ENCODE data around the gene LDB2.
"Not testable (repeated sequence)": the region's sequence is repeated elsewhere in the genome, so short reads cannot be mapped to it uniquely, and the experiment has no call there.

Gene LDB2

DNA sequence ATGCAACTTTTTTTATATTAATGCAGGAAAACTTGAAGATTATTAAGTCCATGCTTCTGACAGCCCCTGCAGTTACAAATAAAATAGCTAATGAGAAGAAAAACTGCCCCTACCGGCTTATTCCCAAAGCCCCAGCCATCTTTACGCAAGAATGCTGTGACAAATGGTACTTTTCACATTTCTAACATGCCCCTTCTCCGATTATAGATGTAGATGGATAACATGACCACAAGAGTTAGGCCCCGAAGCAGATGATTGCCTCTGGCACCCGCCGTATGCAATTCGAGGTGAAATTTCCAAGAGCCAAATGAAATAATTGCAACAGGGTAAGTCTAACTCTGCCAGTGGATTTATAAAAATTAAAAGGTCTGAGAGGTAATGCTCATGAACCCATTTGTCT is 352.8 kb downstream of the LDB2 start:
- no peak for DNase-seq (ENCODE audit: low read depth, low spot score)

DNA sequence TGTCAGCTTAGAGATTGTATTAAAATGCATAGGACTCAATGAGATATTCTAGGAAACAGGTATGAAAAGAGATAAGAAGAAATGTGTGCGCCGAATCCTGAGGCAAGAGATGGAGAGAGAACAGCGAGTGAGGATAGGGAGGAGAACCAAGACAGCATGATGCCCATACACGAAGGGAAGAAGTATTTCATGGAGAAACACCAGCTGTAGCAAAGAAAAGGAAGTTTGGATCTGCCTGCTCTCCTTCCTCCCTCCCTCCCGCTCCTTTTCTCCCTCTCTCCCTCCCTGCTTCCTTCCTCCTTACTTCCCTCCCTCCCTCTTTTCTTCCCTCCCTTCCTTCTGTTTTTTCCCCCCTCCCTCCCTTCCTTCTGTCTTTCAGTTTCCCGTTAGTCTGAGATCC is 353.6 kb downstream of the LDB2 start:
- DNase-seq (ENCODE audit: low read depth, low spot score) = no peak

DNA sequence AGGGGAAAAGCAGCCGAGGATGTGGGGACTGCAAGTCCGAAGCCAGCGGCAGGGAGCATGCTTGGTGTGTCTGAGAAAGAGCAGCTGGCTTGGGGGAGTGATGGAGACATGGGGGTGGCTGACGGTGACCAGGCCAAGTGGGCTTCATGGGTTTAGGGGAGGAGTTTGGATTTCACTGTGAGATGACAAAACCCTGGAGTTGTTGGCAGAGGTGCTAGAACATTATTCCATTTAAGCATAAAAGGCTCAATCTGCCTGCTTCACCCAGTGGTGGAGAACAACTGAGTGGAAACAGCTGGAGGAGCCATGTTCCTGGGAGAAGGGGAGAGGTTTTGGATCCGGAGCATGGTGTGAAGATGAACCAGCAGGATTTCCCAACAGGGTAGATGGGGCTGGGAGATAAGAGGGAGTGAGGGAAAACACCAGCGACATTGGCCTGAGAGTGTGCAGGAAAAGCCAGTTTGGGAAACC is 354.2 kb downstream of the LDB2 start:
- no peak for DNase-seq (ENCODE audit: low read depth, low spot score)

DNA sequence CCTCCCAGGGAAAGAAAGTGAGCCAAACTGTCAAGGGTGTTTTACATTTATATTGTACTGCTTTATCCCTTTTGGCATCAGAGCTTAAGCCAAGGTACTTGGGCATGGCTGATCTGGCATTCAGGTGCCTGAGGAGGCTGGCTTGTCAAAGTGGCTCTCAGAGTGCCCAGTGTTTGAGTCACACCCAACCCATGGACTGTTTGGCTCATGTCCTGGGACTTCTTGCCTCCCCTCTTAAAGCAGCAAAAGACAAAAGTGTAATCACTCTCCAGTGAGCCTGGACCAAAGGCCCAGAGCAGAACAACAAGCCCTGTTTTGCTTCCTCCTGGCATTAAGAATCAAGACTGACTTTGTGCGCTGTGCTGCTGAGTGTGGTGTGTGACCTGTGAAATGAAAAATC is 360.5 kb downstream of the LDB2 start:
- no peak for DNase-seq (ENCODE audit: low read depth, low spot score)

DNA sequence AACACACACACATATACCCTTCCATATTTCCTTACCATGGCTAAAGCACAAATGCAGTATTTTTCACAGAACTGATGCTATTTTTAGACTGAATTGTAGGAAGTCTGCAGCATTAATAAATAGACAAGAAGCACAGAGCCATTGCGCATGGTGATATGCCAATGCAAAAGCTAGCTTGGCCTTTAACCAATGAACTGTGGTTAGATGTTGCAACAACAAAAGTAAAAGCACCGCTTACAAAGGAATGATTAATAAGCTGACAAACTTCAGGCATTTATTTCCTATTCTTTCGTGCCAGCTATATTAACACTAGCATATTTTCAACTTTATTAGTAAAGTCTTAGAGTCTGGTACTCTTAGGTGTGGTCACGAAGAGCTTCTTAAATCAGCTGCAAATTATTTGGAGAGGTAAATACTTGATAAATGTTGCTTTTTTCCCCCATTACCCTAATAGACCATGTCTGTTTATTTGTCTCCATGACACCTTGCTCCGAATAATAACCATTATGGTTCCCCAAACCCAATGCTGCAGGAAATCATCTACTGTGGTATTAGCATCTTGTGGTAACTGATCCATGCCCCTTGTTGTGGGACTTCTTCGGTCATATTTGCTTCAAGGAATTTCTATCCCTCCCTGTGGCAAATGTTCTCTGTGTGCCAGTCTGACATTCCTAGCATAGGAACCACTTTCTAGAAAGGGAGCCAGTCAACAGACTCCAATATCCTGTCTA is 366.0 kb downstream of the LDB2 start:
- DNase-seq (ENCODE audit: low read depth, low spot score) = no peak

DNA sequence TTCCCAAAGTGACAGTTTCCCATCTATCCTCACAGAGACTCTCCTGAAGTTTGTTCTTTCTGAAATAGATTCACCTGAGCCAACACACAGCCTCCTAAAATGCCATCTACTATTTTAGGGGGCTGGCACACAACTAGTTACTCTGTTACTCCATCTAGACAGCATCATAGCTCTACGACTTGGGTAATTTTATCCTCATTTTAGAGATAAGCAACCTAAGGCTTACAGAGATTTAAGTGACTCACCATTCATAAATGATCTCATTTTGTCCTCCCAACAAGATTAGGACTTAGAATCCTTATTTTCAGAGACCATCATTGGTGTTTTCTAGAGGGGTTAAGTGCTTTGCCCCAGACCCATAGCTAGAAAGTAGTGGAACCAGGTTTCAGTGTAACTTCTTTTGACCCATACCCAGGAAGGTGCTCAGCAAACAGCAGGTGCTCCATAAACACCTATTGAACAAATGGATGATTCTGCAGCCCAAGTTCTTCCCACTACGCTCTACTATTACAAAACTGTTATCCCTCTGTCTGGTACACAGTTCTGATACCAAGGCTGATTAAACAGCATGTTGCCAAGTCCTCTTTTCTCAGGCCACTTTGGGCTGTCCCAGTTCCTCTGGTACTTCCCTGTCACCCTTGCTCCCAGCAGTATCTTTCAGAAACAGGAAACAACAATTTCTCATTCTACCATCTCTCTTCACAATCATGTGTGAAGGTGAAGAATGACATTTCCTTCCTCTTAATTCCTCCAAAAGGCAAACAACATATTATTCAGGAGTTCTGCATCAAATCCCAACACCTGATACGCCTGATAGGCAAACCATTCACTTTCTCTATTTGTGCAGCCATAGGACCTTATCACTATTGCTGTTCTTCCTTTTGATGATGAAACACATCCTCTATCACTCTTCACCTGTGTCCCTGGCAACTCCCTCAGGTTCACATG is 367.5 kb downstream of the LDB2 start:
- no peak for DNase-seq (ENCODE audit: low read depth, low spot score)

DNA sequence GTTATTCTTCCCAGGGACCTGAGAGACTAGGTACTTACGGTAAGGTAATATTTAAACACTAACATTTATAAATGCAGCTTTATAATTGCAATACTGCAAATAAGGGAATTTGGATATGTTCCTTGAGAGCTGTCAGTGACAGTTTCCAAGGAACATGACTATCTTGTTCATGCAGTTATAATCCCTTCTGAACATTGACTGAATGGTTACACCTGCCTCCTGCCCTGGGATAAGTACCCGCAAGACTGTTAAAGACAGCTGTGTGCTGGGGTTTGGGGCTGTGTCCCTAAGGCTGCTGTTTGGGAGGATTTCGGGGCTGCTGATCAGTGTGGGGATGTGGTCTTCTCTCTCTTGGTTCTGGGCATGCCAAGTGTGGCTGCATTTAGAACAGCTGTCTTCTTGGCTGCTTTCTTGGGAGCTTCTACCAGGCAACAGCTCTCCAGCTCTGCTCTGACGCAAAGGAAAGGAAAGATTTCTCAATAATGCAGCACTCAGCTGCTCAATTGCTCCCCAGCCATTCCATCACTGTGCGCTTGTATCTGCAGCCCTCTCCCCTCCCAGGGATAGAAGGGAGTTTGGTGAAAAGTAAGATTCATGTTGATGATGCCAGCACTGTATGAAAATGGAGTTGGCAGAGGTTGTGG is 373.4 kb downstream of the LDB2 start:
- DNase-seq (ENCODE audit: low read depth, low spot score) = no peak

DNA sequence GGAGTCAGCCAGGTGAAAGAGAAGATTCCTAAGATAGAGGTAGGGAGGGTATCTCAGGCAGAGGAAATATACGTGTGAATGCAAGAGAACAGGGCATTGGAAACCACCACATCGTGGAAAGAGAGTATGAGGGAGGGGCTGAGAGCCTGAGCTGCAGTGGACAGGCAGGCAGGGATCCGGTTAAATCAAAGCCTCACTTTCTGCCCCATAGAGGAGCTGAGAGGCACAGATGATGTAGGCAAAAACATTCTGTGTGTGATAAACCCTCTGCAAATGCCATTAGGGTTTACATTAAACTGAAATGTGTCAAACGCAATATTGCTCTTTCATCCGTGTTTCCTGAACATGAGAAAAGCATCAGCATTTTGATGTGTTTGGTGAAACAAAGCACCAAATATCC is 374.0 kb downstream of the LDB2 start:
- no peak for DNase-seq (ENCODE audit: low read depth, low spot score)

DNA sequence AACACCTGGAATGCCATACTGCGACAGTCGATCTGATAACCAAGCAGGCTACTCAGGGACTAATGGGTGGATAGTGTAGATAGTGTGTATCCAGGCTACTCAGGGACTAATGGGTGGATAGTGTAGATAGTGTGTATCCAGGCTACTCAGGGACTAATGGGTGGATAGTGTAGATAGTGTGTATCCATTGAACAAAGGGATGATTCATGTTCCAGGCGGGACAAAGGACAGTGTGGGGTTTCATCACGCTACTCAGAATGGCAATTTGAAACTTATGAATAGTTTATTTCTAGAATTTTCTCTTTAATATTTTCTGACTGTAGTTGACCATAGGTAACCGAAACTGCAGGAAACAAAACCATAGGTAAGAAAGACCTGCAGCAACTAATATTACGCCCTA is 374.9 kb downstream of the LDB2 start:
- not testable (repeated sequence) for DNase-seq (ENCODE audit: low read depth, low spot score)

DNA sequence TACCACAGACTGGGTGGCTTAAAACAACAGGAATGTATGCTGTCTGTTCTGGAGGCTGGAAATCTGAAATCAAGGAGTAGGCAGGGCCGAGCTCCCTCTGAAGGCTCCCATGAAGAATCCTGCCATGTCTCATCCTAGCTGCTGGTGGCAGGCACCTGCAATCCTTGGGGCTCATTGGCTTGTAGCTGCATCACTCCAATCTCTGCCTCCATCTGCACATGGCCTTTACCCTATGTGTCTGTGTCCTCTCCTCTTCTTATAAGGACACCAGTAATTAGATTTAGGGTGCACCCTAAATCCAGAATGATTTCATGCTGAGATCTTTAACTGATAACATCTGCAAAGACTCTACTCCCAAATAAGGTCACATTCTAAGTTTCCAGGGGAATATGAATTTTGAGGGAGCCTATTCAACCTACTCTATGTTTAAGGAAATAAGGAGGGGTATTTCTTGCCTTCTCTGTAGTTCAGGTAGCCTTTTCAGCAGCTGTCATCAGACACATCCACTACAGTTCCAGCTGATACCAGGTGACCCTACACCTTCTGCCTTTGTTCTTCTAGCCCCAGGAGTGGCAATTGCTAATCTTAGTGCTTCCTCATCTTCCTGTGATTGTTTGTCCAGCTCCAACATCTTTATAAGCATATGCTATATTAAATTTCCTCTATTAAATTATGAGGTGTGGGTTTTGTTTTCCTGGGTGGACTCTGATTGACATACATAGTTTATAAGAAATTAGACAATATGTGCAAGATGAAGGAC is 377.1 kb downstream of the LDB2 start:
- no peak for DNase-seq (ENCODE audit: low read depth, low spot score)

DNA sequence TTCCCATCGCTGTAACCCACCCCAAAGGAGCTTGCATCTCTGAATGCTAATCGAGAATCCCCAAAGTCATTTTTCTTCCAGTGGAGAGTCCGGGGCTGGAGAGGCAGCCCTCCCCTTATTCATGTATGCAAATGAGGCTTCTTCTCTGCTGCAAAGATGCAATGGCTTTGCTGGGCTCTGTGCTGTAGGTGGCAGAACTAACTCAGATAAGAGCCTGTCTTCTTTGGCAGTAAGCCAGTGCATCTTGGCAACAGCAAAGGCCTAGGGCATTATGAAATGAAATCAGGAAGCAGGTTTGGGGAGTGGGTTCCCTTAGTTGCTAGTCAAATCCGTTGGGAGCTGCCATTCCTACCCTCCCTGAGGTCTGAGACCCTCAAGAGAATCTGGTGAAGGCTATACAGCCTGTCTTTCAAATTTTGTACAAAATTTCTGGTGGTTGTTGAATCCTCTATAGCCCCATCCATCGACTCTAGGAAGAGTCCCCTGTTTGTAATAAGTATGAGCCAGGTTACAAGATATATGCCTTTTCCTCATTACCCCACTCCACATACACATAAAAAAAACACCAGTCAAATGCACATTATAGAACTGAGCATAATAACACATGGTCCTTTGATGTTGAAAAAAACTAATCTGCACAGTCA is 381.5 kb downstream of the LDB2 start:
- DNase-seq (ENCODE audit: low read depth, low spot score) = no peak

DNA sequence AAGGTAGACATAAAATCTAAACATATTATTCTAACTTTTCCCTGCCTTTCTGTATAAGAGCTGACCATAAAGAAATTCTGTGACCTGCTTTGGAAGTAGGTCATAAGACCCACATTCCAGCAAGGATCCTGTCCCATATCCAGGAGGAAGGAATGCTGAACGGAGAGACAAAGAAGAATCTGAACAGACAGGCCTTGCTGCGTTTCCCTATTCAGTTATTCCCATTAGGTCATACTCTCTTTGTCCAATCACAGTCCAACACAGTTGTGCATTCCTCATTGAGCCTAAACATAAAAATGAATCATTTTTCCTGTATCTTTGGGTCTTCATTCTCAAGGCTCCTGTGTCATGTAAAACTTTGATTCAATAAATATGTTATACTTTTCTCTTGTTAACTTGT is 384.6 kb downstream of the LDB2 start:
- no peak for DNase-seq (ENCODE audit: low read depth, low spot score)

DNA sequence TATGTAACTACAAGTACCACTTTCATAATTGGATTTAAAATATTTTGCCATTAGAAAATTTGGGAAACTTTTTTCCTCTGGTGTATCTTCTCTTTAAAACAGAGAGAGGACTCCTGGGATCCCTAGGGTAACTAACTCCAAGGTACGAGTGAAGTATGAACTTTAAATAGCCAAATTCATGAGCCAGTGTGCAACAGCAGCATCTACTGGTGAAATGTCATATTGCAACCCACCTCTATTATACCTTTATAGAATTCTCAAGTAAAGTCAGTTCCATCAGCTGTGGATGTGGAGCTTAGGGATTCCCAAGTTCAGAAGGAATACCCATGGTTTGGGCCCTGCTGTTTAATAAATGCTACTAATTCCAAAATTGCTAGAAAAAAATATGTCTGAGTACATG is 389.5 kb downstream of the LDB2 start:
- no peak for DNase-seq (ENCODE audit: low read depth, low spot score)

DNA sequence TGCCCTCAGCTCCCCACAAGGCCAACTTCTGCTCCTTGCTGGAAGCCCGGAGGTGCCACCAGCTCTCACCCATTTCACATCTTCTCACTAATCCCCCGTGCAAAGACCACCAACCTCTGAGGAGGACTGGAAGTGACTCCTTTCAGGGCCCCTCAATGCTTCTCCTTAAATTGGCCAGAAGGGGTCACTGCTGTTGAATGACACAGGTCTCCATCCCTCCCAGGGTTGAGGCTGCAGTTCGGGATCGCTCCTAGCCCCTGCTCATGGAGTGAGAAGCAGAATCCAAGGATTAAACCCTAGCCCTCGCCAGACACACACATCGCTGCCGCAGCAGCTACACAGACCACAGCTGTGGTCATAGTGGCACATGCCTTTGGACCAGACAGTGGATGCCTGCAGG is 392.7 kb downstream of the LDB2 start:
- no peak for DNase-seq (ENCODE audit: low read depth, low spot score)

DNA sequence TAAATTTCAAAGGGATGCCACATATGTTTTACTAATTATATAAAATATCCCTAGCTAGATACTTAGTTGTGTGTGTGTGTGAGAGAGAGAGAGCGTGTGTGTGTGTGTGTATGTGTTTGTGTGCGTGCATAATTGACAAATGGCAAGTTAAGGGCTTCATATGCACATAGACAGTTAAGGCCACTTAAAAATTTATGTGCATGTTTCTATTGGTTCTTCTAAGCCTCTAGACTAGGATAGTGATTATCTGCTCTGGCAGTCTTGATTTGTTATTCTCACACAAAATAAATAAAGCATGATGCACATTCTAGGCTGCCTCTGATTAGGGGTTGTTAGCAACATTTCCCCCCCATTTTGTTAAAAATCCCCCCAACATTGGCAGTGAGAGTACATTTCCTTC is 393.2 kb downstream of the LDB2 start:
- DNase-seq (ENCODE audit: low read depth, low spot score) = no peak

DNA sequence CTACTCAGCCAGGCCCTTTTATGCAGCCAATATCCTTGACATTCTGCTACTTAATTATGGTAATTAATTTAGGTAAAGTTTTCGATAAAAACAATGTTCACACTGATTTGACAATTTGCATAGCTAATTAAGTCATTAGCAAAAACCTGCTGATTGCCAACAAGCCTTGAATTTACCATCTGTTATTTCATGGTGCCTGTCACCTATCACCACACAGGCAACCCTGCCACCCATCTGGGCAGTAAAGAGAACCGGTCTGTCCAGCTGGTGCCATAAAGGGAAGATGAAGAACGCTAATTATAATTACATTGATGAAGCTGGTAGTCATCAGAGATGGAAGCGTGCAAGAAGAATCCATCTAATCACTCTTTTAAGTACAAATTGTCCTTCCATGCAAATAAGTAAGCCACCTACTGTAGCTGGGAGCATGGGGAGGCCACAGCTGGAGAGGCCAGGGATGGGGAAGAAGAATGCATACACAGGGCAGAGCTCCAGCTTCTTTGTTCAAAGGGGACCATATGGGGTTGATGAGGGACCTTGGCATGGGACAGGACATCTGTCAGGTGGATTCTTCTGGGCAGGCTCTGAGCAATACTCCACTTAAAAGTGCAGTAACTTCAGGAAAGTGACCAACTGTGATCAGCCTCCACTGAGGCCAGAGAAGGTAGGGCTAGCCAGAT is 394.9 kb downstream of the LDB2 start:
- no peak for DNase-seq (ENCODE audit: low read depth, low spot score)

DNA sequence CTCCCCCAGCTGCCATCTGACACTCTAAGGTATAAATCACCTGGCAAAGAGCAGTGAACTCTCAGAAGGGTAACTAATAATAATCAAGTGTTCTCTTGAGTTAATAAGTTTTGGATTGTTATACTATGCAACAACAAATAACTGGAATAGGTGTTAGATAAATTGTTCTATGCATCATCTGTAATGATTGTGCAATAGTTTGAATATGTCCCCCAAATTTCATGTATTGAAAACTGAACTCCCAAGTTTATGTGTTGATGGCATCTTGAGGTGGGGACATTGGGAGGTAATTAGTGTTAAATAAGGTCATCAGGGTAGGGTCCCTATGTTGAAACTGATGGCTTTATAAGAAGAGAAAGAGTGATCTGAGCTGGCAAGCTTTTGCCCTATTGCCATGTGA is 399.5 kb downstream of the LDB2 start:
- DNase-seq (ENCODE audit: low read depth, low spot score) = no peak

DNA sequence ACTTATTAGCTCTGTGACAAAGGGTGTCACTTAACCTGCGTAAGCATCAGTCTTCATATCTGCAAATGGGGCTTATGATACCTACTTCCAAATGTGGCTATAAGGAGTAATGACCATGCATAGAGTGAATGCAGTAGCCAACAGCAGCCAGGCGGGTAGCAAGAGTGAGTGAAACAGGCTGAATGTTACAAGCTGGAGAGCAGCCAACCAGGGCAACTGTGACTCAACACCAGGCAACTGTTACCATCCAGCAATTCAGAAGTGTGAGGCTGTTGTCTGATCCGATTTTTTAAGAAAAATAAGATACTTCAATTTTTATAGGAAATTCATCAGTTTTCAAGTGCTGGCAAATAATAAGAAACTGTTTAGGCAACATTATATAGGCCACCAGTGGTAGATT is 401.9 kb downstream of the LDB2 start:
- no peak for DNase-seq (ENCODE audit: low read depth, low spot score)

DNA sequence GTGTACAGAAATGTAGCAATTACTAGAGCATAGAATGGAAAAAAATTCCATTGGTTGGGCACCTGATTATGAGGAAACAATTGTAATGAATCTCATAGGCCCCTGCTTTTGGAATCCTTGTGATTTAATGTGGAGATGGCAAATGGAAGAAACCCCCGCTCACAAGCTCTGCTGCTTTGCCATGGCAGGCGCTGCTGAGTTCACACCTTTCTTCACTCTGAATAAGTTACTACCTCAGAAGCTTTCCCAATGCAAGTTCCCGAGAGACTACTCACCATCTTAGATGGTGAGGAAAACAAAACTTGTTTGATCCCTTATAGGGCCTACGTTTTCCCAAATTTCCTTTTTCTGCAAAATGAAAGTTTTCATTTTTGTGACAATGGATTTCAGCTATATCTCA is 405.6 kb downstream of the LDB2 start:
- no peak for DNase-seq (ENCODE audit: low read depth, low spot score)

DNA sequence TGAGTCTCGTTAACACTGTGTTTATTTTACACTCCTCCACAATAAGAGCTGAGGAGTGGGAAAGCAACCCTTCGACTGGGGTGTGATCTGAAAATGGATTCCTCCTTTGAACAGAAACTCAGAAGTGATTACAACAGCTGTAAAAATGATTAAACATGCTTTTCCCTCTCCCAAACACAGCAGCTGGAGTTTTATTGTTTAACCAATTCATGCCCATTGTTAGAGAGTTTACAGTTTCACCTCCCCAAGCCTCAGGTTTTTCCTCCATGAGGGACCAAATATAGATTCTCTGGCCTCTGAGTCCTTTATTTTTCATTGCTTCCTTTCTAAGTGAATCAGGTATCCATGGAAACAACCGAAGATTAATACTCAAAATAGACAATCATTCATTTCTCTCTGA is 409.2 kb downstream of the LDB2 start:
- DNase-seq (ENCODE audit: low read depth, low spot score) = no peak

DNA sequence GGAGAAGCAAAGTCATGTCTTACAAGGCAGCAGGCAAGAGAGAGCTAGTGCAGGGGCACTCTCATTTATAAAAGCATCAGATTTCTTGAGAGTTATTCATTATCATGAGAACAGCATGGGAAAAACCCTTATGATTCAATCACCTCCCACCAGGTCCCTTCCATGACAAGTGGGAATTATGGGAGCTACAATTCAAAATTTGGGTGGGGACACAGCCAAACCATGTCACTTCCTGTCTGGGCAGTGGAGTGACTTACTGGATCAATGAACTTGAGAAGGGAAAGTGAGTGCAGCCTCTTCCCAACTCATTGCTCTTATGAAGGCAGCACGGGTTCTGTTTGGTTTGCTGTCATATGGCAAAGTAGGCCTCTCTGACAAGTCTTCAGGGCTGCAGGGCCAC is 410.4 kb downstream of the LDB2 start:
- DNase-seq (ENCODE audit: low read depth, low spot score) = no peak

All from iPS DF 19.7 (cell line).